GM12878 (cell line): ENCODE results near the gene COPE. TPM values are rescaled to one million over a fixed set of nuclear protein-coding genes. Genes with fewer than 3 reads are reported as not detected.

ENCODE experiments used
- ATAC-seq: fragments of 200-7000 bp; cut with Tn5 transposase; 3 replicates; pipeline ENCODE4 v1.9.1; 2020; ENCODE audit warnings: mild to moderate bottlenecking, moderate library complexity
- BruUV-seq: library from RNA; stranded (reverse); fragments of 400-500 nt; replicated peaks from 2 replicates; lab custom pipeline; 2021; lab: Mats Ljungman, UMichigan
- CTCF ChIA-PET: fragments of 300-600 bp; sonication (Branson Sonifier 250); formaldehyde crosslinking; extraction: SDS; loops from one replicate; lab custom pipeline; 2021; ENCODE audit warnings: inconsistent platforms; lab: Yijun Ruan, JAX
- POLR2A ChIA-PET: fragments of 350-600 bp; formaldehyde crosslinking; extraction: SDS; loops from one replicate; lab custom pipeline; 2021; ENCODE audit warnings: inconsistent platforms; lab: Charles Lee
- RAD21 ChIA-PET: fragments of 300-600 bp; sonication (Branson Sonifier 250); formaldehyde crosslinking; loops from one replicate; lab custom pipeline; 2023; ENCODE audit warnings: antibody characterized with exemption; ENCODE audit not compliant: unreplicated experiment; lab: Charles Lee
- SMC1A ChIA-PET: fragments of 300-600 bp; sonication (Branson Sonifier 250); formaldehyde crosslinking; loops from one replicate; lab custom pipeline; 2023; ENCODE audit not compliant: unreplicated experiment, uncharacterized antibody; lab: Charles Lee
- DNase-seq: peaks from one replicate; pipeline ENCODE4 v3.0.0-alpha.2; 2011; ENCODE audit warnings: low read depth, low spot score
- FAIRE-seq: peaks from 3 replicates; lab custom pipeline; 2011; peaks lifted over from hg19 to GRCh38; lab: Jason Lieb, UNC
- H2AFZ ChIP-seq: 2 replicates; pipeline ENCODE4 v1.6.0; 2011; ENCODE audit warnings: low read depth, low read length, control low read depth; ENCODE audit not compliant: control insufficient read depth
- H3K27ac ChIP-seq: 2 replicates; pipeline ENCODE4 v1.5.1; 2011; ENCODE audit warnings: control low read depth; ENCODE audit not compliant: control insufficient read depth, insufficient read depth
- H3K27me3 ChIP-seq, 2 experiments: replicated peaks in 1 of 2; 2 replicates each; pipeline versions ENCODE4 v1.6.0 to v1.6.1; 2011; ENCODE audit warnings: low read length in 1 of 2; ENCODE audit not compliant: control insufficient read depth in 2 of 2, insufficient read depth in 2 of 2
- H3K36me3 ChIP-seq, 2 experiments: 2 replicates each; pipeline ENCODE4 v1.5.1; 2011; ENCODE audit warnings: low read length in 1 of 2; ENCODE audit not compliant: control insufficient read depth in 2 of 2, insufficient read depth in 2 of 2
- H3K4me1 ChIP-seq: 2 replicates; pipeline ENCODE4 v1.6.1; 2011; ENCODE audit warnings: mild to moderate bottlenecking, low read length, moderate library complexity, mixed read lengths; ENCODE audit not compliant: control insufficient read depth, insufficient read depth
- H3K4me2 ChIP-seq: 2 replicates; pipeline ENCODE4 v1.6.0; 2011; ENCODE audit warnings: control low read depth; ENCODE audit not compliant: control insufficient read depth, insufficient read depth
- H3K4me3 ChIP-seq: fragments of 200-600 bp; sonication (generic); 2 replicates; pipeline ENCODE4 v1.5.1; 2016
- H3K79me2 ChIP-seq: 2 replicates; pipeline ENCODE4 v1.6.0; 2011; ENCODE audit warnings: low read length; ENCODE audit not compliant: control insufficient read depth, insufficient read depth
- H3K9ac ChIP-seq: 2 replicates; pipeline ENCODE4 v1.8.0; 2011; ENCODE audit warnings: low read length, control low read depth, mixed read lengths; ENCODE audit not compliant: control insufficient read depth, insufficient read depth
- H3K9me3 ChIP-seq: replicated peaks from 3 replicates; pipeline ENCODE4 v1.5.1; 2011; ENCODE audit warnings: mild to moderate bottlenecking, low read length; ENCODE audit not compliant: control insufficient read depth, insufficient read depth
- H4K20me1 ChIP-seq: 2 replicates; pipeline ENCODE4 v1.6.0; 2011; ENCODE audit not compliant: control insufficient read depth, insufficient read depth
- BCL11A ChIP-seq: IDR thresholded peaks from 2 replicates; pipeline ENCODE4 v1.6.1; 2011; ENCODE audit warnings: low read depth, low read length
- CREB1 ChIP-seq: IDR thresholded peaks from 2 replicates; pipeline ENCODE4 v1.6.1; 2012; ENCODE audit warnings: low read depth, mild to moderate bottlenecking, inconsistent platforms
- CREM ChIP-seq: IDR thresholded peaks from 2 replicates; pipeline ENCODE4 v1.6.1; 2014; ENCODE audit warnings: antibody characterized with exemption, low read depth
- EZH2 ChIP-seq: IDR thresholded peaks from 2 replicates; pipeline ENCODE4 v1.6.1; 2012; ENCODE audit warnings: low read depth, mild to moderate bottlenecking, control low read depth, inconsistent platforms, low read length, borderline replicate concordance; ENCODE audit not compliant: control insufficient read depth
- HCFC1 ChIP-seq: fragments of 150-350 bp; IDR thresholded peaks from 2 replicates; pipeline ENCODE4 v1.6.1; 2014; ENCODE audit warnings: low read length
- HDAC6 ChIP-seq: fragments of 200-600 bp; sonication (generic); IDR thresholded peaks from one replicate; pipeline ENCODE4 v1.8.0; 2017; ENCODE audit warnings: antibody characterized with exemption; ENCODE audit not compliant: unreplicated experiment
- HDGF ChIP-seq: fragments of 450-650 bp; IDR thresholded peaks from 2 replicates; pipeline ENCODE4 v1.6.1; 2016; ENCODE audit warnings: antibody characterized with exemption
- IKZF2 ChIP-seq, 2 experiments: fragments of 450-650 bp; IDR thresholded peaks; 2 replicates each; pipeline ENCODE4 v1.6.1; 2017; ENCODE audit warnings: mild to moderate bottlenecking in 2 of 2, moderate library complexity in 2 of 2
- RFX5 ChIP-seq: IDR thresholded peaks from 2 replicates; pipeline ENCODE4 v1.6.1; 2011; ENCODE audit warnings: low read depth, low read length, improper control_type of control experiment
- in situ Hi-C: fragments of 300-500 bp; cut with MboI; formaldehyde crosslinking; loops from 9 replicates; pipeline ENCODE4 v1.14.3; 2018; ENCODE audit warnings: mixed read lengths
- intact Hi-C: fragments of 100-400 bp; cut with micrococcal nuclease; formaldehyde crosslinking; loops from one replicate; pipeline ENCODE4 v1.14.2; 2022; ENCODE audit not compliant: unreplicated experiment
- polyA plus RNA-seq, 11 experiments: library from polyadenylated mRNA; depleted of rRNA in 4 of 11; unstranded in 6 of 11; stranded (reverse) in 5 of 11; fragments of >200 nt; fragmentation: Nextera tagmentation in 4 of 11; fragmentation: Illumina TruSeq in 1 of 11; extraction: Ambion mirVana in 4 of 11; extraction: Trizol in 1 of 11; gene quantifications; 1 replicate in 1 of 11; 2 replicates in 10 of 11; pipeline versions ENCODE4 v1.2.1 to v1.2.3, GENCODE V29; 2011 to 2016; ENCODE audit warnings: inconsistent platforms in 2 of 11, missing spikeins in 2 of 11, low read depth in 1 of 11
- total RNA-seq, 4 experiments: library from RNA; depleted of rRNA in 3 of 4; stranded (reverse); fragments of >200 nt in 3 of 4; fragmentation: Illumina TruSeq in 1 of 4; extraction: Trizol in 1 of 4; gene quantifications; 2 replicates each; pipeline versions ENCODE4 v1.2.1 to v1.2.3, GENCODE V29; 2013 to 2021
- TF ChIP-seq, protein P1 (sequence below): fragments of 450-650 bp; IDR thresholded peaks from 2 replicates; pipeline ENCODE4 v1.6.1; 2017; ENCODE audit warnings: antibody characterized with exemption, mild to moderate bottlenecking, moderate library complexity
- TF ChIP-seq, protein P2 (sequence below): fragments of 450-650 bp; conservative IDR thresholded peaks from 2 replicates; pipeline ENCODE4 v1.6.1; 2017; ENCODE audit warnings: mild to moderate bottlenecking, moderate library complexity

The COPE gene
- total and polyA plus RNA-seq, 10 of the 15 experiments (the other 5 are each of a cell fraction or from before 2014, with no cell fraction given), result 3.5 to 464 (median 222) TPM

DNA sequence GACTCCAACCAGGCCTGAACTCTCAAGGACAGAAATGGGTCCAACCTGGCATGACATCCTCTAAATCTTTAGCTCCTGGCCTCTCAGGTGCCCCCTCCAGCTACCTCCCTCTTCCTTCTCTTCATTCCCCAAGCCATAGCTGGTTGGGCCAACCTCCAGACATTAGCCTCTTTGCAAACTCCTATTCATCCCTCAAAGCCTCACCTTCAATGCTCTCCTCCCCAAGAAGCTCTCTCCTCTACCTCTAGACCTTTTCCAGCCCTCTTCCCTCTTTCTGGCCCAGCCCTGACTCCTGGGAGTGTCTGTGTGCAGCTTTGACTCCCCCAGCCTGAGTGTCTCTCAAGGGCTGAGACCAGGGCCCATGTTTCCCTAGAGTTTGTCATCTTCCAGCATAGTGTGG is 27.1 kb upstream of the COPE start:
- SMC1A ChIA-PET, result interaction anchor here (0.9 to 1.6 kb wide), 2 partner anchors 26 to 27 kb away, joined by 3 to 6 read pairs; partner anchors contain the start of genes COPE and DDX49
- ATAC-seq (no peak), DNase-seq (no peak)
- H4K20me1 ChIP-seq, result no peaks in the 10 kb centered on the region
- peaks cover 0 to 1% of the 10 kb centered on the region in 2 experiments; a peak in 1 of 4 replicates for H3K27me3 ChIP-seq
- no peak overlapping the region for H3K27ac ChIP-seq
- peaks cover 14% of the 10 kb centered on the region for H3K4me1 ChIP-seq
- no peaks in the 10 kb centered on the region for H3K9me3 ChIP-seq
- no peak overlapping the region for H3K4me3 ChIP-seq
- TF ChIP-seq HDAC6 (no peak), RFX5 (no peak), HCFC1 (no peak), EZH2 (no peak), CREM (no peak), IKZF2 (IDR thresholded peaks at IDR 0.05) (no peak), CREB1 (no peak), BCL11A (no peak), HDGF (no peak)
- TF ChIP-seq, protein P1, sequence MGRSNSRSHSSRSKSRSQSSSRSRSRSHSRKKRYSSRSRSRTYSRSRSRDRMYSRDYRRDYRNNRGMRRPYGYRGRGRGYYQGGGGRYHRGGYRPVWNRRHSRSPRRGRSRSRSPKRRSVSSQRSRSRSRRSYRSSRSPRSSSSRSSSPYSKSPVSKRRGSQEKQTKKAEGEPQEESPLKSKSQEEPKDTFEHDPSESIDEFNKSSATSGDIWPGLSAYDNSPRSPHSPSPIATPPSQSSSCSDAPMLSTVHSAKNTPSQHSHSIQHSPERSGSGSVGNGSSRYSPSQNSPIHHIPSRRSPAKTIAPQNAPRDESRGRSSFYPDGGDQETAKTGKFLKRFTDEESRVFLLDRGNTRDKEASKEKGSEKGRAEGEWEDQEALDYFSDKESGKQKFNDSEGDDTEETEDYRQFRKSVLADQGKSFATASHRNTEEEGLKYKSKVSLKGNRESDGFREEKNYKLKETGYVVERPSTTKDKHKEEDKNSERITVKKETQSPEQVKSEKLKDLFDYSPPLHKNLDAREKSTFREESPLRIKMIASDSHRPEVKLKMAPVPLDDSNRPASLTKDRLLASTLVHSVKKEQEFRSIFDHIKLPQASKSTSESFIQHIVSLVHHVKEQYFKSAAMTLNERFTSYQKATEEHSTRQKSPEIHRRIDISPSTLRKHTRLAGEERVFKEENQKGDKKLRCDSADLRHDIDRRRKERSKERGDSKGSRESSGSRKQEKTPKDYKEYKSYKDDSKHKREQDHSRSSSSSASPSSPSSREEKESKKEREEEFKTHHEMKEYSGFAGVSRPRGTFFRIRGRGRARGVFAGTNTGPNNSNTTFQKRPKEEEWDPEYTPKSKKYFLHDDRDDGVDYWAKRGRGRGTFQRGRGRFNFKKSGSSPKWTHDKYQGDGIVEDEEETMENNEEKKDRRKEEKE, result no peak
- TF ChIP-seq, protein P2, sequence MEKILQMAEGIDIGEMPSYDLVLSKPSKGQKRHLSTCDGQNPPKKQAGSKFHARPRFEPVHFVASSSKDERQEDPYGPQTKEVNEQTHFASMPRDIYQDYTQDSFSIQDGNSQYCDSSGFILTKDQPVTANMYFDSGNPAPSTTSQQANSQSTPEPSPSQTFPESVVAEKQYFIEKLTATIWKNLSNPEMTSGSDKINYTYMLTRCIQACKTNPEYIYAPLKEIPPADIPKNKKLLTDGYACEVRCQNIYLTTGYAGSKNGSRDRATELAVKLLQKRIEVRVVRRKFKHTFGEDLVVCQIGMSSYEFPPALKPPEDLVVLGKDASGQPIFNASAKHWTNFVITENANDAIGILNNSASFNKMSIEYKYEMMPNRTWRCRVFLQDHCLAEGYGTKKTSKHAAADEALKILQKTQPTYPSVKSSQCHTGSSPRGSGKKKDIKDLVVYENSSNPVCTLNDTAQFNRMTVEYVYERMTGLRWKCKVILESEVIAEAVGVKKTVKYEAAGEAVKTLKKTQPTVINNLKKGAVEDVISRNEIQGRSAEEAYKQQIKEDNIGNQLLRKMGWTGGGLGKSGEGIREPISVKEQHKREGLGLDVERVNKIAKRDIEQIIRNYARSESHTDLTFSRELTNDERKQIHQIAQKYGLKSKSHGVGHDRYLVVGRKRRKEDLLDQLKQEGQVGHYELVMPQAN, result no peak
- TF ChIP-seq, all 136 proteins: peak for 0
- no peaks in the 10 kb centered on the region for H3K36me3 ChIP-seq
- FAIRE-seq, result no peak
- POLR2A ChIA-PET, result no interaction called here
- H3K9ac ChIP-seq, result no peak overlapping the region
- no peaks in the 10 kb centered on the region for H3K79me2 ChIP-seq
- H3K4me2 ChIP-seq, result no peak overlapping the region
- in situ Hi-C loops, result no loop called here
- RAD21 ChIA-PET, result no interaction called here
- BruUV-seq, result no TSS peak
- no peak overlapping the region for H2AFZ ChIP-seq
- intact Hi-C loops, result no loop called here
- CTCF ChIA-PET, result no interaction called here
